Ascending aorta (tissue), 2 donors: ENCODE data around the gene RDM1. TPM values are rescaled to one million over a fixed set of nuclear protein-coding genes. Genes with fewer than 3 reads are reported as not detected.

Experiments used
- DNase-seq, 2 donors: peaks; one replicate each; pipeline ENCODE4 v3.0.0-alpha.2; 2019; ENCODE audit warnings: low spot score in 2 of 2
- H3K27ac ChIP-seq, 2 donors: fragments of 200-600 bp; sonication (generic); one replicate each; pipeline ENCODE4 v1.5.1; 2016 to 2017; ENCODE audit warnings: mild to moderate bottlenecking in 1 of 2
- H3K27me3 ChIP-seq: fragments of 200-600 bp; sonication (generic); one replicate; pipeline ENCODE4 v1.5.1; 2017
- H3K36me3 ChIP-seq, 2 donors: fragments of 200-600 bp; sonication (generic); one replicate each; pipeline ENCODE4 v1.5.1; 2016
- H3K4me1 ChIP-seq, 2 donors: fragments of 200-600 bp; sonication (generic); one replicate each; pipeline ENCODE4 v1.5.1; 2016 to 2017; ENCODE audit warnings: mild to moderate bottlenecking in 1 of 2
- H3K4me3 ChIP-seq, 2 donors: fragments of 200-600 bp; sonication (generic); one replicate each; pipeline ENCODE4 v1.5.1; 2016 to 2017; ENCODE audit warnings: mild to moderate bottlenecking in 1 of 2
- H3K9me3 ChIP-seq, 2 donors: fragments of 200-600 bp; sonication (generic); one replicate each; pipeline ENCODE4 v1.5.1; 2016
- CTCF ChIP-seq, 3 experiments: fragments of 200-600 bp in 2 of 3; fragments of 450-650 bp in 1 of 3; sonication (generic) in 2 of 3; IDR thresholded peaks; one replicate each; pipeline ENCODE4 v1.5.1; 2016 to 2019; ENCODE audit warnings: antibody characterized with exemption in 3 of 3, mild to moderate bottlenecking in 1 of 3, moderate library complexity in 1 of 3
- intact Hi-C: fragments of 100-400 bp; cut with DNase I; formaldehyde crosslinking; loops from one replicate; pipeline ENCODE4 v1.15.1; 2023
- total RNA-seq: library from RNA; depleted of rRNA; stranded (reverse); fragments of >200 nt; gene quantifications from one replicate; pipeline ENCODE4 v1.1.0, GENCODE V29; 2016

RDM1 gene
- total RNA-seq, 1 donor from 2014 or later = not detected

- intact Hi-C loops = no loop called here
- Histone ChIP-seq H3K4me1 (no peaks in the 10 kb centered on the region), H3K9me3 (no peaks in the 10 kb centered on the region), H3K4me3 (no peak overlapping the region), H3K27me3 (no peaks in the 10 kb centered on the region), H3K27ac (no peak overlapping the region), H3K36me3 (no peaks in the 10 kb centered on the region)
- TF ChIP-seq CTCF (IDR thresholded peaks at IDR 0.05) = no peak
- no peak for DNase-seq
Observed at GRCh38 chr17:35895636-35896587, 34.7 kb downstream of the RDM1 start.

- Histone ChIP-seq H3K9me3 (no peaks in the 10 kb centered on the region), H3K27ac (no peak overlapping the region), H3K4me1 (no peaks in the 10 kb centered on the region), H3K36me3 (no peaks in the 10 kb centered on the region), H3K27me3 (no peaks in the 10 kb centered on the region), H3K4me3 (no peak overlapping the region)
- no peak for TF ChIP-seq CTCF (IDR thresholded peaks at IDR 0.05)
- intact Hi-C loops = no loop called here
- no peak for DNase-seq
Observed at GRCh38 chr17:35894206-35894605, 36.4 kb downstream of the RDM1 start.

- Histone ChIP-seq H3K4me1 (no peaks in the 10 kb centered on the region), H3K36me3 (no peaks in the 10 kb centered on the region), H3K4me3 (no peak overlapping the region), H3K27ac (no peak overlapping the region), H3K27me3 (no peaks in the 10 kb centered on the region), H3K9me3 (no peaks in the 10 kb centered on the region)
- no peak for DNase-seq
- TF ChIP-seq CTCF (IDR thresholded peaks at IDR 0.05) = no peak
- intact Hi-C loops = no loop called here
Observed at GRCh38 chr17:35893751-35894150, 36.8 kb downstream of the RDM1 start.

- no peak for TF ChIP-seq CTCF (IDR thresholded peaks at IDR 0.05)
- Histone ChIP-seq H3K27ac (no peak overlapping the region), H3K36me3 (no peaks in the 10 kb centered on the region), H3K4me3 (no peak overlapping the region), H3K4me1 (no peaks in the 10 kb centered on the region), H3K27me3 (no peaks in the 10 kb centered on the region), H3K9me3 (no peaks in the 10 kb centered on the region)
- no peak for DNase-seq
- intact Hi-C loops = no loop called here
Observed at GRCh38 chr17:35892091-35893035, 38.2 kb downstream of the RDM1 start.

GRCh38 chr17:35891269-35891668 is 39.3 kb downstream of the RDM1 start:
- no peak for DNase-seq
- Histone ChIP-seq H3K27me3 (no peaks in the 10 kb centered on the region), H3K4me1 (no peaks in the 10 kb centered on the region), H3K27ac (no peak overlapping the region), H3K36me3 (no peaks in the 10 kb centered on the region), H3K4me3 (no peak overlapping the region), H3K9me3 (no peaks in the 10 kb centered on the region)
- intact Hi-C loops = no loop called here
- no peak for TF ChIP-seq CTCF (IDR thresholded peaks at IDR 0.05)
